Right lobe of liver (tissue), 4 donors: ENCODE results near the gene ATG14.

Experiments
- CTCF ChIP-seq, 4 donors: fragments of 200-600 bp in 3 of 4; fragments of 450-650 bp in 1 of 4; IDR thresholded peaks; one replicate each; pipeline versions ENCODE4 v1.5.1 to v1.8.0; 2016 to 2022; ENCODE audit warnings: antibody characterized with exemption in 4 of 4, mild to moderate bottlenecking in 2 of 4
- POLR2A ChIP-seq: fragments of 450-650 bp; IDR thresholded peaks from one replicate; pipeline ENCODE4 v1.6.1; 2017; ENCODE audit warnings: antibody characterized with exemption, mild to moderate bottlenecking
- donor health status: DM: no; HTN: no; CAD: no.
- donor health status: DM: no; HTN: no; CAD: no.
- donor health status: DM: no; HTN: yes; CAD: no.

GRCh38 chr14:55451398-55451797 is 39.8 kb upstream of the ATG14 start:
- TF ChIP-seq CTCF (IDR thresholded peaks at IDR 0.05) (no peak), POLR2A (no peak)
